Adipocyte (in vitro differentiated cells): Measurements from ENCODE around the gene PPP4R1.
A peak's percentile ranks its signal among the peaks of the same experiment; 100 is the strongest.

Experiments
- DNase-seq: peaks from one replicate; pipeline ENCODE4 v3.0.0-alpha.2; 2015; ENCODE audit warnings: low read depth
- H3K27me3 ChIP-seq: replicated peaks from 2 replicates; pipeline ENCODE4 v1.7.0; 2013; ENCODE audit warnings: mild to moderate bottlenecking, low read length, moderate library complexity; ENCODE audit not compliant: control insufficient read depth, insufficient read depth
- H3K36me3 ChIP-seq: 2 replicates; pipeline ENCODE4 v1.7.0; 2013; ENCODE audit warnings: low read length, mild to moderate bottlenecking, moderate library complexity; ENCODE audit not compliant: control insufficient read depth, insufficient read depth, severe bottlenecking
- H3K4me1 ChIP-seq: 2 replicates; pipeline ENCODE4 v1.7.0; 2013; ENCODE audit warnings: mild to moderate bottlenecking, low read length, moderate library complexity; ENCODE audit not compliant: control insufficient read depth, insufficient read depth
- H3K4me3 ChIP-seq: 2 replicates; pipeline ENCODE4 v1.7.0; 2013; ENCODE audit warnings: mild to moderate bottlenecking, low read length, moderate library complexity
- H3K9ac ChIP-seq: 2 replicates; pipeline ENCODE4 v1.7.0; 2013; ENCODE audit warnings: mild to moderate bottlenecking, low read length, moderate library complexity
- H3K9me3 ChIP-seq: 2 replicates; pipeline ENCODE4 v1.7.0; 2013; ENCODE audit warnings: mild to moderate bottlenecking, low read length, moderate library complexity; ENCODE audit not compliant: control insufficient read depth

The PPP4R1 gene

DNA sequence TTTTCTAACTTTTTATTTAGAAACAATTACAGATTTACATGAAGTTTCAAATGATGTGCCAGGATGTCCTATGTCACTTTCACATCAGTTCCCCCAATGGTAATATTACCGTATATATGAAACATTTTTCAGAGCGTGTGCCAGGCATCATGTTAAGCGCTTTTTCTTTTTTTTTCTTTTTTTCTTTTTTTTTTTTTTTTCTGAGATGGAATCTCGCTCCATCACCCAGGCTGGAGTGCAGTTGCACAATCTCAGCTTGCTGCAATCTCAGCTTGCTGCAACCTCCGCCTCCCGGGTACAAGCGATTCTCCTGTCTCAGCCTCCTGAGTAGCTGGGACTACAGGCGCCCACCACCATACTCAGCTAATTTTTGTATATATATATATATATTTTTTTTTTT, 5.6 kb upstream of the PPP4R1 start:
- H3K27me3 ChIP-seq = no peaks in the 10 kb centered on the region
- no peaks in the 10 kb centered on the region for H3K36me3 ChIP-seq
- H3K4me3 ChIP-seq = no peak overlapping the region
- peak overlapping the region; percentile 59 for H3K9ac ChIP-seq
- H3K4me1 ChIP-seq = peaks cover 24% of the 10 kb centered on the region
- no peaks in the 10 kb centered on the region for H3K9me3 ChIP-seq
- peak; percentile 60 for DNase-seq

DNA sequence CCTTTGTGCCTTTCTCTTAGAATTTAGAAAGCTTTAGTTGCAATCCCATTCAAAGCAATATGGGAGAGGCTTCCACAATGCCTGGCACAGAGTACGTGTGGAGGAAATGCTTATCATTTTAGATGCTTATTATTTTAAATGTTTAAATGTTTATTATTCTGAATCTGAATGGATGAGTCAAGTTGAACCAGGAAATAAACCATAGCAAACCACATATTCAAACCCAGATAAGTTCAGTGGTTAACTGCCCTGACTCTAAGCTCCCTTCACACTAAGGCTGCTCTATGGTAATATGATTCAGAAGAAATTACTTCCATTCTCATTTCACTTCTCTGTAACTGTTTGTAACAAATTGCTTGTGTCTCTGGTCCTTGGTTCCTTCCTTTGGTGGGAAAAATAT, 5.2 kb upstream of the PPP4R1 start:
- peaks cover 24% of the 10 kb centered on the region for H3K4me1 ChIP-seq
- peak; percentile 58 for DNase-seq
- no peaks in the 10 kb centered on the region for H3K36me3 ChIP-seq
- no peaks in the 10 kb centered on the region for H3K27me3 ChIP-seq
- peak overlapping the region; percentile 59 for H3K9ac ChIP-seq
- no peak overlapping the region for H3K4me3 ChIP-seq
- H3K9me3 ChIP-seq = no peaks in the 10 kb centered on the region

DNA sequence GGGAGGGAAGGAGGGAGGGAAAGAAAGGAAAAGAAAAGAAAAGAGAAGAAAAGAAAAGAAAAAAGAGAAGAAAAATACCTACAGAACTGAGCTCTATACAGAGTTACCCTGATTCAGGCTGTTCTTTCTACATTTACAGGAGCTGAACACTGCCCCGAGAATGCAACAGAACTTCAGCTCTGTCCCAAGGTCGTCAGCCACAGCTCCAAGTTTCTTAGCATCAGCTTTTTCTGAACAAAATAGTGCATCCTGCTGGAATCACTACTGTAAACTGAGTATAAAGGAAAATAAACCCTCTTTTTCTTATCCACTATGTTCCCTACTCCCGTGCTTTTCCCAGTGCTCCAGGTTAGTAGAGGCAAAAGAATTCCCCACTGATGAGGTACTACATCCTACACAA, 4.7 kb upstream of the PPP4R1 start:
- Histone ChIP-seq H3K36me3 (no peaks in the 10 kb centered on the region), H3K4me1 (peaks cover 24% of the 10 kb centered on the region), H3K9ac (peak overlapping the region; percentile 59), H3K9me3 (no peaks in the 10 kb centered on the region), H3K4me3 (no peak overlapping the region), H3K27me3 (no peaks in the 10 kb centered on the region)
- no peak for DNase-seq

DNA sequence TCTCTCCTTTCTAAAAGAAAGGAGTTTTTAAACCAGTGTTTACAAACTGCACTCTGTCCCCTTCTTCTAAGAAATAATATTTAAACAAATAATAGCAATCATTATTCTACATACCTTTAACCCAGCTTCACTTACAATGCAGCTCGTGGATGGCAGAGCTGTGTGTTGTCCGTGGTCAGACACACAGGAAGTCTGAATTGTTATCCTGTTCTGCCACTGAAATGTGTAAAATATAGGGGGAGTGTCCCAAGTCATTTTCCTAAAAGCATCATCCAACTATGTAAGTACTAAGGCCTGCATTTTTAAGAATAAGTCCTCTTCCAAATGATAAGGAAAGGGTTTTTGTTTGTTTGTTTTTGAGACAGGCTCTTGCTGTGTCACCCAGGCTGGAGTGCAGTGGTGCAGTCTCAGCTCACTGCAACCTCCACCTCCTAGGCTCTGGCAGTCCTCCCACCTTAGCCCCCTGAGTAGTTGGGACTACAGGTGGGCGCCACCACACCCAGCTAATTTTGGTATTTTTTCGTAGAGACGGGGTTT, 2.7 kb upstream of the PPP4R1 start:
- H3K9ac ChIP-seq = no peak overlapping the region
- no peak for DNase-seq

DNA sequence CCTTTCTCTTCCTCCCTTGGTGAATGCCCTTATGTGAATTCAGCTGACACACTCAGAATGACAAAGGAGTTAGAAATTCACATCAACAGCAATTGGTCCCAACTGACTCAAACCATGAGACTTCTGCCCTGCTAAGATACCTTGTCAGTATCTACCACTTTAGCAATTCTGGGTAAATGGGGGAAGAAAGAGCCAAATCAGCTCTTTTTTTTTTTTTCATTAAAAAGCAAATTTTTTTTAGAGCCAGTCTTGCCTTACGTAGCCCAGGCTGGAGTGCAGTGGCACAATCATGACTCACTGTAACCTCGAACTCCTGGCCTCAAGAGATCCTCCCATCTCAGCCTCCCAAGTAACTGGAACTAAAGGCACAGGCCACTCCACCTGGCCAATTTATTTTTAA, 1.7 kb upstream of the PPP4R1 start:
- Histone ChIP-seq H3K4me3 (no peak overlapping the region), H3K9me3 (no peaks in the 10 kb centered on the region), H3K9ac (no peak overlapping the region), H3K36me3 (peaks cover 5% of the 10 kb centered on the region), H3K27me3 (no peaks in the 10 kb centered on the region), H3K4me1 (peaks cover 36% of the 10 kb centered on the region)
- no peak for DNase-seq

More for the DNA sequence above, 2.7 kb upstream of the PPP4R1 start:
- no peaks in the 10 kb centered on the region for H3K9me3 ChIP-seq
- H3K36me3 ChIP-seq = no peaks in the 10 kb centered on the region
- H3K4me3 ChIP-seq = no peak overlapping the region
- no peaks in the 10 kb centered on the region for H3K27me3 ChIP-seq
- H3K4me1 ChIP-seq = peaks cover 35% of the 10 kb centered on the region

DNA sequence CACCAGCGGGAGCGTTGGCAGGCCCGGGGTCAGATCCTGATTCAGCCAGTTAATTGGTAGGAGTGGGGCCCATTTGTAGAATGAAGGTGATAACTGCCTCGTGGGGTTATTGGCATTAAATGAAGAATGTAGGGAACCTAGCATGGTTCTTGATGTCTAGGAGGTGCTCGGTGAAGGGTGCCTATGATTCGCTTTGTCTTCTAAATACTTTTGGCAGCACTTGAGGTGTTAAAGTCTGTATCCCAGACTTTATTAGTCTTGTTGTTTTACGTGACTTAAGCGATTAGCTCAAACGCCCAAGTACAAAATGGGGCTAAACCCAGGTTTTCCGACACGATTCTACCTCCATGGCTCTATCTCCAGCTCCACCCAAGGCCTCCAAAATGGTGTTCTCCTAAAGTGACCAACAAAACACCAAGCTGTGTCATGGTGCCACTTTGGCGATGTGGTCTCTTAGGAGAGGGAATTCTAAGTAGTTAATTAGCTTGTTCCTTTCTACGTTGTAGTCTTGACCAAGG, 980 bp upstream of the PPP4R1 start:
- no peaks in the 10 kb centered on the region for H3K9me3 ChIP-seq
- H3K27me3 ChIP-seq = no peaks in the 10 kb centered on the region
- peaks cover 11% of the 10 kb centered on the region for H3K36me3 ChIP-seq
- H3K4me1 ChIP-seq = peaks cover 36% of the 10 kb centered on the region
- peak overlapping the region; percentile 85 for H3K9ac ChIP-seq
- H3K4me3 ChIP-seq = peak overlapping the region; percentile 81
- no peak for DNase-seq

DNA sequence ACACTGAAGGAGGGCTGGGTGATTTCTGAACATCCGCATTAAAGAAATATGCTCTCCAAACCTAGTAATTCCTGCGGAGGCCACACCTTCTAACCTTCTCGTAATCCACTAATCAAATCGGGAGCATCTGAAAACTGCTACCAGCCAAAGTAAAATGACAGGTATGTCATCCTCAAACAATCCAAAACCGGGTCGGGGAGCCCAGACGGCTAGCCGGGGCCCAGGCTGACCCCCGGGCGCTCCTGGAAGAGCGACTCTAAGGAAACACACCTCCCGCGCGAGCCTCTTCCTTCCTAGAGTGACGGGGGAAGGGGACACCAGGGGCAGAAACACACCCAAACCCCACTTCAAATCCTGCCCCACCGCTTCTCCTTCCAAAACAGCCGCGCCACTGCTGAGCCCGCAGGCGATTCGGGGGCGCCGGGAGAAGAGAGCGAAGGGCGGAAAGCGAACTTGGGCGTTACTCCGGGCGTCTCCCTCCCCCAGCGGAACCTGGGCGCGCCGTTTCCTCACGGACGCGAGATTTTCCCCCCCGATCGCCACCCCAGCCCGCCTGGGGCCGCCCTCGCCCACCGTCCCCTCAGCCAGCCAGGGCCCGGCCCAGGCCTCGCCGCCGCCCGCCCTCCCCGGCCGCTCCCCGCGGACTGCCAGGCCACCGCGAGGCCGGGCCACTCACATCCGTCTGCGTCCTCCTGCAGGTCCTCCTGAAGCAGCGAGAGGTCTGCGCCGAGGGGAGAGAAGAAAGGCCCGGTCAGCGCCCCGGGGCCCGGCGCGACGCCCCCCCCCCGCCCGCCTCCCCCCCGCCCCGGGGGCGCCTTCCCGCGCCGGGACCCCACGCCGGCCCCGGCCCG, 584 bp downstream of the PPP4R1 start:
- Histone ChIP-seq H3K4me3 (peak overlapping the region; percentile 96), H3K9me3 (no peaks in the 10 kb centered on the region), H3K9ac (peak overlapping the region; percentile 94), H3K36me3 (peaks cover 11% of the 10 kb centered on the region), H3K4me1 (peaks cover 30% of the 10 kb centered on the region), H3K27me3 (no peaks in the 10 kb centered on the region)
- peak; percentile 76 for DNase-seq

DNA sequence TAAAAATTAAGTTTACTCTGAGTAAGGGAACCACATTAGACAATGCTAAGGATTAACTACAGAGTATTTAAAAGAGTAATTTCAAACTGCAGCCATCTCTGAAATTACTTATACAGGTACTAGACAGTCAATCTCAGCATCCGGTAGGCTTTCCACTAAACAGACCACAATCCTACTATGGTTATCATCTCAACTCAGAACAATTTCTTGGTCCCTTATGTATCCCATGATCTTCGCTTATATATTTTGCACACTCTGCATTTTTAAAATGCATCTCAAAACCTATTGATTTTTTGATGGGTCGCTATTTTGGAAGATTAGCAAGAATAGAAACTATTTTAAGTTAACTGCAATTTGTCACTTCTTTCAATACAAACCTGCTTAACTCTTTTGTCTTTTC, 1.4 kb downstream of the PPP4R1 start:
- H3K9me3 ChIP-seq = no peaks in the 10 kb centered on the region
- DNase-seq = no peak
- H3K36me3 ChIP-seq = peaks cover 11% of the 10 kb centered on the region
- peak overlapping the region; percentile 96 for H3K4me3 ChIP-seq
- peaks cover 33% of the 10 kb centered on the region for H3K4me1 ChIP-seq
- H3K9ac ChIP-seq = peak overlapping the region; percentile 94
- no peaks in the 10 kb centered on the region for H3K27me3 ChIP-seq

DNA sequence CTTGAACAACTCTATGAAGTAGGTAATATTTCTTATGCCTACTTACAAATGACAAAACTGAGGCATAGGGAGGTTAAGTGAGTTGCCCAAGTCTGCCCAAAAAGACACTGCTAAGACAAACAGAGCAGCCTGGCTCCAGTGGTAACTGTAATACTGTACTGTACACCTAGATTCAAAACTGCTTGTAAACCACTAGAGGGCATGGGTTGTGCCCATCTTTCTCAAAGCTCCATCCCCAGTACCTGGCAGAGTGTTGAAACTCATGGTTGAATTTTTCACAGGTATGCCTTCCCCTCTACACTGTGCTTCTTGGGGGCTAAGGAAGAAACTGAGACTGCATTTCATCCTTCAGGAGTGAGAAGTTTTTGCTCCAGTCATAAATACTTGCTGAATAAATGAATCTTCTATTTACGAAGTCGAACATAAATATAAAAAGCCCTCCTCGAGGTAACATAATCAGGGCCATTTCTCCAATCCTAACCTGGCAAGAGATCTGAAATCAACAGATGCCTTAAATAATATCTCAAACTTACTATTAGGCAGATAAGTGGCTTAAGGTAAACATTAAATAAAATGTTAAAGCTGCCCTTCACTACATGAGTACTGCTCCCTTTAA, 2.0 kb downstream of the PPP4R1 start:
- peak; percentile 77 for DNase-seq
- no peaks in the 10 kb centered on the region for H3K9me3 ChIP-seq
- no peaks in the 10 kb centered on the region for H3K27me3 ChIP-seq
- peak overlapping the region; percentile 96 for H3K4me3 ChIP-seq
- H3K36me3 ChIP-seq = peaks cover 11% of the 10 kb centered on the region
- peak overlapping the region; percentile 94 for H3K9ac ChIP-seq
- peaks cover 33% of the 10 kb centered on the region for H3K4me1 ChIP-seq

DNA sequence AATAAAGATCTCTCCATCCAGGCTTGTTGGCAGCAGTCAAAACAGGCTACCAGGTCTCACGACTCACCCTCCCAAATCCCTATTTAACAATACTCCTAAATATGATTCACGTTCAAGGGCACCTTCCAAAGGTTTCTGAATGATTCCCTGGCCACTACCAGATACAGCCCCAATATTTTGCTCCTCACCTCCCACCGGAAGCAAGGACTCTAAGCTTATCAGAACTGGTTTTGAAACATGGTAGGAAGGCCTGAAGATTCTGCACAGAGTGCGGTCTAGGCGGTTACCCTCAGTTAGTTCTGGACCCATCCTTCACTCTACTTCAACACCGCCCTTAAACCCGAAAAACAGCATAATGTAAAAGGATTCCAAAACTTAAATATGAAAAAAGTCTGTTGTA, 5.2 kb downstream of the PPP4R1 start:
- DNase-seq = no peak
- Histone ChIP-seq H3K4me1 (peaks cover 18% of the 10 kb centered on the region), H3K4me3 (no peak overlapping the region), H3K27me3 (no peaks in the 10 kb centered on the region), H3K9ac (no peak overlapping the region), H3K9me3 (no peaks in the 10 kb centered on the region), H3K36me3 (peaks cover 18% of the 10 kb centered on the region)

DNA sequence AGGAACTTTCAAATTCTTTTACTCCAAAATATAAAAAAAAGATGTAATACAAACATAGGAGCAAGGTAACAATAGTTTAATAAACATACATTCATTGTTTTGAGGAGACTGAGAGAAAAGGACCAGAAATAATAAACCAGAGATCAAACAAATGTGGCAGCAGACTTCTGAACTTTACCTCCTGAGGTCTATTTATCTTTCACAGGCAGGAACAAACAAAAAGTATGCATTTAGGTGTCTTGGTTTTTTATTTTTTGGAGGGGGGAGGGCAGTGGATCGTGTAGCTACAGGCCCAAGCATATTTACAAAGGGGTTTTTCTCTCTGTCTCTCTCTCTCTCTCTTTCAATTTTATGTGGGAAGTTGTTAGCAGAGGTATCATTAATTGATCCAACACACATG, 5.6 kb downstream of the PPP4R1 start:
- peaks cover 18% of the 10 kb centered on the region for H3K36me3 ChIP-seq
- H3K27me3 ChIP-seq = no peaks in the 10 kb centered on the region
- no peak overlapping the region for H3K9ac ChIP-seq
- no peak for DNase-seq
- no peaks in the 10 kb centered on the region for H3K9me3 ChIP-seq
- peaks cover 18% of the 10 kb centered on the region for H3K4me1 ChIP-seq
- no peak overlapping the region for H3K4me3 ChIP-seq
